H9 (cell line): Measurements from ENCODE around the gene IL18BP. TPM values are rescaled to one million over a fixed set of nuclear protein-coding genes. Genes with fewer than 3 reads are reported as not detected.

Experiments used
- DNase-seq: peaks from one replicate; pipeline ENCODE4 v3.0.0-alpha.2; 2017
- H2AFZ ChIP-seq: one replicate; pipeline ENCODE4 v1.6.1; 2013; ENCODE audit warnings: mild to moderate bottlenecking, low read length, control low read depth, moderate library complexity
- H2AK5ac ChIP-seq: 2 replicates; pipeline ENCODE4 v1.6.1; 2013; ENCODE audit warnings: low read length, control low read depth, mixed read lengths; ENCODE audit not compliant: insufficient read length
- H2BK120ac ChIP-seq: one replicate; pipeline ENCODE4 v1.6.1; 2013; ENCODE audit warnings: low read depth, mild to moderate bottlenecking, low read length, control low read depth, inconsistent platforms; ENCODE audit not compliant: poor library complexity, severe bottlenecking
- H2BK12ac ChIP-seq: 2 replicates; pipeline ENCODE4 v1.6.1; 2013; ENCODE audit warnings: low read length, control low read depth, mixed read lengths, low read depth; ENCODE audit not compliant: insufficient read length
- H2BK15ac ChIP-seq: 2 replicates; pipeline ENCODE4 v1.6.1; 2013; ENCODE audit warnings: low read depth, low read length, control low read depth
- H2BK20ac ChIP-seq: one replicate; pipeline ENCODE4 v1.6.1; 2013; ENCODE audit warnings: low read depth, mild to moderate bottlenecking, low read length, control low read depth, inconsistent platforms; ENCODE audit not compliant: poor library complexity, severe bottlenecking
- H2BK5ac ChIP-seq: 2 replicates; pipeline ENCODE4 v1.6.1; 2013; ENCODE audit warnings: low read length, control low read depth, mixed read lengths; ENCODE audit not compliant: insufficient read length
- H3K14ac ChIP-seq: 2 replicates; pipeline ENCODE4 v1.6.1; 2013; ENCODE audit warnings: low read length, control low read depth; ENCODE audit not compliant: insufficient read depth
- H3K18ac ChIP-seq: 2 replicates; pipeline ENCODE4 v1.6.1; 2013; ENCODE audit warnings: low read depth, mild to moderate bottlenecking, mixed read lengths, low read length, control low read depth; ENCODE audit not compliant: insufficient read length
- H3K23ac ChIP-seq: 2 replicates; pipeline ENCODE4 v1.6.1; 2013; ENCODE audit warnings: low read length, control low read depth, mixed read lengths, low read depth; ENCODE audit not compliant: insufficient read length
- H3K23me2 ChIP-seq: 2 replicates; pipeline ENCODE4 v1.6.1; 2013; ENCODE audit warnings: low read depth, mild to moderate bottlenecking, mixed read lengths, low read length, control low read depth; ENCODE audit not compliant: insufficient read length, poor library complexity, severe bottlenecking
- H3K27ac ChIP-seq: 2 replicates; pipeline ENCODE4 v1.5.1; 2013; ENCODE audit warnings: low read length, control low read depth, mixed read lengths, low read depth; ENCODE audit not compliant: insufficient read length
- H3K27me3 ChIP-seq: 2 replicates; pipeline ENCODE4 v1.6.1; 2013; ENCODE audit warnings: low read length, control low read depth, inconsistent platforms; ENCODE audit not compliant: insufficient read depth
- H3K4ac ChIP-seq: 2 replicates; pipeline ENCODE4 v1.6.1; 2013; ENCODE audit warnings: low read depth, mild to moderate bottlenecking, control low read depth, inconsistent platforms, low read length, moderate library complexity
- H3K4me1 ChIP-seq: 2 replicates; pipeline ENCODE4 v1.6.1; 2013; ENCODE audit warnings: low read length, control low read depth, inconsistent platforms; ENCODE audit not compliant: insufficient read depth
- H3K4me2 ChIP-seq: 2 replicates; pipeline ENCODE4 v1.6.1; 2013; ENCODE audit warnings: low read length, control low read depth, mixed read lengths; ENCODE audit not compliant: insufficient read length, insufficient read depth
- H3K56ac ChIP-seq: 2 replicates; pipeline ENCODE4 v1.6.1; 2013; ENCODE audit warnings: low read depth, mild to moderate bottlenecking, mixed read lengths, low read length, control low read depth; ENCODE audit not compliant: insufficient read length
- H3K79me1 ChIP-seq: 2 replicates; pipeline ENCODE4 v1.6.1; 2013; ENCODE audit warnings: low read depth, mild to moderate bottlenecking, moderate library complexity, low read length, control low read depth, inconsistent platforms; ENCODE audit not compliant: insufficient read depth, poor library complexity, severe bottlenecking
- H3K79me2 ChIP-seq: 2 replicates; pipeline ENCODE4 v1.6.1; 2013; ENCODE audit warnings: low read length, control low read depth, inconsistent platforms; ENCODE audit not compliant: insufficient read depth
- H3K9ac ChIP-seq: 2 replicates; pipeline ENCODE4 v1.6.1; 2013; ENCODE audit warnings: low read length, control low read depth, mixed read lengths; ENCODE audit not compliant: insufficient read length; ENCODE audit errors: extremely low read depth
- H3K9me3 ChIP-seq: one replicate; pipeline ENCODE4 v1.6.1; 2013; ENCODE audit warnings: low read depth, low read length, inconsistent platforms; ENCODE audit not compliant: control insufficient read depth
- H3T11ph ChIP-seq: one replicate; pipeline ENCODE4 v1.6.1; 2013; ENCODE audit warnings: mild to moderate bottlenecking, low read length, control low read depth, inconsistent platforms
- H4K20me1 ChIP-seq: one replicate; pipeline ENCODE4 v1.6.1; 2013; ENCODE audit not compliant: control insufficient read depth, insufficient read length, insufficient read depth
- H4K5ac ChIP-seq: 2 replicates; pipeline ENCODE4 v1.6.1; 2013; ENCODE audit warnings: low read depth, mild to moderate bottlenecking, mixed read lengths, low read length, control low read depth; ENCODE audit not compliant: insufficient read length
- H4K8ac ChIP-seq: replicated peaks from 2 replicates; pipeline ENCODE4 v1.6.1; 2013; ENCODE audit warnings: low read length, control low read depth, mixed read lengths, low read depth; ENCODE audit not compliant: insufficient read length
- H4K91ac ChIP-seq: 2 replicates; pipeline ENCODE4 v1.6.1; 2013; ENCODE audit warnings: low read depth, mild to moderate bottlenecking, moderate library complexity, mixed read lengths, low read length, control low read depth; ENCODE audit not compliant: insufficient read length
- H3K27ac Mint-ChIP-seq, 3 experiments: 2 replicates in 2 of 3; 3 replicates in 1 of 3; pipeline ENCODE4 v1.8.0; 2020 to 2021; ENCODE audit warnings: mixed read lengths in 3 of 3, mild to moderate bottlenecking in 1 of 3, moderate library complexity in 1 of 3
- H3K27me3 Mint-ChIP-seq: 2 replicates; pipeline ENCODE4 v1.8.0; 2021; ENCODE audit warnings: low read depth, mild to moderate bottlenecking, moderate library complexity, mixed read lengths
- H3K36me3 Mint-ChIP-seq, 3 experiments: 2 replicates in 2 of 3; 3 replicates in 1 of 3; pipeline ENCODE4 v1.8.0; 2020 to 2021; ENCODE audit warnings: low read depth in 3 of 3, mixed read lengths in 3 of 3; ENCODE audit not compliant: insufficient read depth in 1 of 3
- H3K4me1 Mint-ChIP-seq, 2 experiments: 2 replicates each; pipeline ENCODE4 v1.8.0; 2020; ENCODE audit warnings: mixed read lengths in 2 of 2
- H3K4me3 Mint-ChIP-seq, 2 experiments: 2 replicates in 1 of 2; 3 replicates in 1 of 2; pipeline ENCODE4 v1.8.0; 2020 to 2021; ENCODE audit warnings: mild to moderate bottlenecking in 2 of 2, mixed read lengths in 2 of 2, moderate library complexity in 1 of 2
- H3K9me3 Mint-ChIP-seq, 2 experiments: 2 replicates in 1 of 2; 3 replicates in 1 of 2; pipeline ENCODE4 v1.8.0; 2020; ENCODE audit warnings: mild to moderate bottlenecking in 2 of 2, mixed read lengths in 2 of 2, moderate library complexity in 1 of 2
- WGBS: extraction: QIAGEN DNeasy Blood & Tissue Kit; methylation state at CpG from one replicate; pipeline ENCODE4 v1.1.7; 2013; ENCODE audit warnings: missing lambda C conversion rate, low lambda C conversion rate, mixed read lengths; ENCODE audit not compliant: insufficient read length; ENCODE audit errors: extremely low coverage; 5-methylcytosine and 5-hydroxymethylcytosine counted together
- total RNA-seq: library from RNA; stranded (reverse); gene quantifications from 2 replicates; pipeline ENCODE4 v1.2.1, GENCODE V29; 2021
- TF ChIP-seq, protein P1 (sequence below): fragments of 200-600 bp; sonication (generic); conservative IDR thresholded peaks from 3 replicates; pipeline ENCODE4 v1.8.0; 2021; ENCODE audit warnings: antibody characterized with exemption, mild to moderate bottlenecking

IL18BP gene
- total RNA-seq, 1 experiment from 2014 or later, result 10.2 TPM

DNA sequence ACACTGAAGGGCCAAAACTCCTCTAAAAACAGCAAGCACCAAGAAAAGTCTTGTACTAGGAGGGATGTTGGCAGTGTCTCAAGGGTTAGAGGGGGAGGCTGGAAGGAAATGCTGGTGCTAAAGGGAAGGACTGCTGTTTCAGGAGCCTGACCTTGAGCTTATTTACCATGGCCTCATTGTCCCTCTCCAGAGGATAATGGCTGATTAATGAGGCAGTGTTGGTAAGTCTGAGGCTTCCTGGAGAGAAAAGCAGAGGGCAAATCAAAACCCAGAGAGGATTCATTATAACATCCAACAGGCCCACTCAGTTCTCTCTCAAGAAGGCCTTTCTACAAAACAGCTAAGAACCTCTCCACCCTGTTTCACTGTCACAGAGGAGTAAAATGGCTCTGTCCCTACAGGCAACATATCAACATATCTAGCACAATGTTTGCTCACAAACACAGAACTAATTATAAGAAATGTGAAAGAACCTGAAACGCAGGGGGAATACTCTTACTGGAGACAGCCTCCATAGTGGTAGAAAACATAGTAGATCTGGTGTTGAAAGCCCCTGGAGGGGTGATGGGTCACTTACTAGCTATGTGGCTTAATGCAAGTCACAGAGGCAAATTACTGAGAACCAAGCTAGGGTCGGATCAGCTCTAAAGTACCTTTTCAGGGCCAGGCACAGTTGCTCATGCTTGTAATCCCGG lies 50.2 kb downstream of the IL18BP start:
- H3K9me3 ChIP-seq, result no peaks in the 10 kb centered on the region
- H3K27me3 ChIP-seq, result no peaks in the 10 kb centered on the region
- no peak overlapping the region for H2BK120ac ChIP-seq
- H3K23me2 ChIP-seq, result no peaks in the 10 kb centered on the region
- H3K4me2 ChIP-seq, result no peak overlapping the region
- no peak overlapping the region for H4K8ac ChIP-seq
- H3K18ac ChIP-seq, result no peak overlapping the region
- WGBS, result no CpG with 5 or more reads among the region's 3 CpGs
- H3T11ph ChIP-seq, result no peak overlapping the region
- H3K23ac ChIP-seq, result no peak overlapping the region
- H2BK15ac ChIP-seq, result no peak overlapping the region
- peak overlapping the region; percentile 31 for H3K9ac ChIP-seq
- TF ChIP-seq, protein P1, sequence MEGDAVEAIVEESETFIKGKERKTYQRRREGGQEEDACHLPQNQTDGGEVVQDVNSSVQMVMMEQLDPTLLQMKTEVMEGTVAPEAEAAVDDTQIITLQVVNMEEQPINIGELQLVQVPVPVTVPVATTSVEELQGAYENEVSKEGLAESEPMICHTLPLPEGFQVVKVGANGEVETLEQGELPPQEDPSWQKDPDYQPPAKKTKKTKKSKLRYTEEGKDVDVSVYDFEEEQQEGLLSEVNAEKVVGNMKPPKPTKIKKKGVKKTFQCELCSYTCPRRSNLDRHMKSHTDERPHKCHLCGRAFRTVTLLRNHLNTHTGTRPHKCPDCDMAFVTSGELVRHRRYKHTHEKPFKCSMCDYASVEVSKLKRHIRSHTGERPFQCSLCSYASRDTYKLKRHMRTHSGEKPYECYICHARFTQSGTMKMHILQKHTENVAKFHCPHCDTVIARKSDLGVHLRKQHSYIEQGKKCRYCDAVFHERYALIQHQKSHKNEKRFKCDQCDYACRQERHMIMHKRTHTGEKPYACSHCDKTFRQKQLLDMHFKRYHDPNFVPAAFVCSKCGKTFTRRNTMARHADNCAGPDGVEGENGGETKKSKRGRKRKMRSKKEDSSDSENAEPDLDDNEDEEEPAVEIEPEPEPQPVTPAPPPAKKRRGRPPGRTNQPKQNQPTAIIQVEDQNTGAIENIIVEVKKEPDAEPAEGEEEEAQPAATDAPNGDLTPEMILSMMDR, result no peak
- peaks cover 2% of the 10 kb centered on the region for H3K79me1 ChIP-seq
- no peaks in the 10 kb centered on the region for H3K79me2 ChIP-seq
- H3K56ac ChIP-seq, result no peak overlapping the region
- H4K20me1 ChIP-seq, result no peaks in the 10 kb centered on the region
- no peak overlapping the region for H4K5ac ChIP-seq
- Mint-ChIP-seq H3K27ac (peak overlapping the region; percentile 93 to 97 (median 95)), H3K4me1 (peaks cover 24 to 51% of the 10 kb centered on the region in 2 experiments), H3K27me3 (no peaks in the 10 kb centered on the region), H3K9me3 (no peaks in the 10 kb centered on the region), H3K36me3 (peaks cover 2 to 19% (median 13%) of the 10 kb centered on the region in 3 experiments; a peak in 5 of 7 replicates), H3K4me3 (no peak overlapping the region)
- no peak overlapping the region for H2BK12ac ChIP-seq
- no peak overlapping the region for H3K4ac ChIP-seq
- H2BK20ac ChIP-seq, result peak overlapping the region; percentile 91
- H2AFZ ChIP-seq, result no peak overlapping the region
- H3K4me1 ChIP-seq, result no peaks in the 10 kb centered on the region
- H3K27ac ChIP-seq, result peak overlapping the region; percentile 13
- H2AK5ac ChIP-seq, result no peak overlapping the region
- DNase-seq, result no peak
- H4K91ac ChIP-seq, result no peak overlapping the region
- H2BK5ac ChIP-seq, result no peak overlapping the region
- no peak overlapping the region for H3K14ac ChIP-seq

Other genes with a start within 250 kb of the IL18BP start
- gene DEFB108B, start 165.7 kb upstream of the IL18BP start, total RNA-seq, result not detected in 2 replicates
- not detected in 2 replicates for gene DEFB131B, start 120.5 kb upstream of the IL18BP start, total RNA-seq
- 9.1 and 11.0 TPM in 2 replicates for gene XNDC1N, start 70.3 kb upstream of the IL18BP start, total RNA-seq
- 53.3 and 56.9 TPM in 2 replicates for gene RNF121, start 69.9 kb upstream of the IL18BP start, total RNA-seq
- 127 and 136 TPM in 2 replicates for gene NUMA1, start 81.6 kb downstream of the IL18BP start, total RNA-seq
- 3.1 and 6.4 TPM in 2 replicates for gene LRRC51, start 81.9 kb downstream of the IL18BP start, total RNA-seq
- gene LAMTOR1, start 104.4 kb downstream of the IL18BP start, total RNA-seq, result 96.2 and 96.3 TPM in 2 replicates
- not detected in 2 replicates for gene TOMT, start 107.0 kb downstream of the IL18BP start, total RNA-seq
- gene ANAPC15, start 113.8 kb downstream of the IL18BP start, total RNA-seq, result 72.6 and 79.3 TPM in 2 replicates
- gene FOLR3, start 136.8 kb downstream of the IL18BP start, total RNA-seq, result not detected in 2 replicates
- 0.92 and 1.2 TPM in 2 replicates for gene FOLR1, start 193.2 kb downstream of the IL18BP start, total RNA-seq
- not detected in 2 replicates for gene FOLR2, start 217.9 kb downstream of the IL18BP start, total RNA-seq
- gene INPPL1, start 225.9 kb downstream of the IL18BP start, total RNA-seq, result 207 and 214 TPM in 2 replicates
- 1.1 and 1.4 TPM in 2 replicates for gene PHOX2A, start 245.3 kb downstream of the IL18BP start, total RNA-seq